DOHH2 (cell line): ENCODE results near the gene LUZP1.

Source experiments
- EZH2phosphoT487 ChIP-seq: fragments of 200-600 bp; sonication (generic); IDR thresholded peaks from 2 replicates; pipeline ENCODE4 v1.6.1; 2017; ENCODE audit warnings: borderline replicate concordance, mild to moderate bottlenecking, antibody characterized with exemption, low read length, moderate library complexity, mixed read lengths
- TF ChIP-seq, protein P1 (sequence below): fragments of 200-600 bp; sonication (generic); IDR thresholded peaks from one replicate; pipeline ENCODE4 v1.5.1; 2014; ENCODE audit warnings: antibody characterized with exemption, mild to moderate bottlenecking, low read depth, low read length; ENCODE audit not compliant: poor library complexity, severe bottlenecking

DNA sequence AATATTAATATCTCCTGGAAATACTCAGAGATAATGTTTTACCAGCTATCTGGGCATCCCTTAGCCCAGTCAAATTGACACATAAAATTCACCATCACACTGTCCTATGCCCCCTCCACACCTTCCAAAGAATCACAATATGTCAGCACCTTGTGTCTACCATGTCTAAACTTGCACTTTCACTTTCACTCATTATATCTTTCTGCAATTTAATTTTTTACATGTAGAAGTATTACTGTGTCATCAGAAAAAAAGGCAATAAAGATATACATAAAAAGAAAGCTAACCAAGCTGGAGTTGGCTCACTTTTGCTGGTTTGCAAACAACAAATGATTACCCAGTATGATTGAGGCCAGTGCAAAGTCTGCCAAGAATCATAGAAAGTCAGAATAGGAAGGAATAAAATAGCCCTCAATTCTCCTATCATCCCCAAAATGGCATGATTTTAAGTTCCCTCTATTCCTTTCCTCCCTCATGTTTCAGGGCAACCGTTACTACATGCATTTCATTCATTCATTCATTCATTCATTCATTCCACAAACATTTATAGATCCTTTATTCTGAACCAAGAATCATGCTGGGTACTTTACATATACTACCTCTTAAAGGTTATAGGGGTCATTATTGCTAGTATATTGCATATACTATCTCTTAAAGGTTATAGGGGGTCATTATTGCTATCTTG, 5.9 kb upstream of the LUZP1 start:
- no peak for TF ChIP-seq EZH2phosphoT487
- TF ChIP-seq, protein P1, sequence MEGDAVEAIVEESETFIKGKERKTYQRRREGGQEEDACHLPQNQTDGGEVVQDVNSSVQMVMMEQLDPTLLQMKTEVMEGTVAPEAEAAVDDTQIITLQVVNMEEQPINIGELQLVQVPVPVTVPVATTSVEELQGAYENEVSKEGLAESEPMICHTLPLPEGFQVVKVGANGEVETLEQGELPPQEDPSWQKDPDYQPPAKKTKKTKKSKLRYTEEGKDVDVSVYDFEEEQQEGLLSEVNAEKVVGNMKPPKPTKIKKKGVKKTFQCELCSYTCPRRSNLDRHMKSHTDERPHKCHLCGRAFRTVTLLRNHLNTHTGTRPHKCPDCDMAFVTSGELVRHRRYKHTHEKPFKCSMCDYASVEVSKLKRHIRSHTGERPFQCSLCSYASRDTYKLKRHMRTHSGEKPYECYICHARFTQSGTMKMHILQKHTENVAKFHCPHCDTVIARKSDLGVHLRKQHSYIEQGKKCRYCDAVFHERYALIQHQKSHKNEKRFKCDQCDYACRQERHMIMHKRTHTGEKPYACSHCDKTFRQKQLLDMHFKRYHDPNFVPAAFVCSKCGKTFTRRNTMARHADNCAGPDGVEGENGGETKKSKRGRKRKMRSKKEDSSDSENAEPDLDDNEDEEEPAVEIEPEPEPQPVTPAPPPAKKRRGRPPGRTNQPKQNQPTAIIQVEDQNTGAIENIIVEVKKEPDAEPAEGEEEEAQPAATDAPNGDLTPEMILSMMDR: no peak
